GM18951 (cell line): ENCODE measurements around the gene CBFA2T3.

Experiments
- POLR2A ChIP-seq: IDR thresholded peaks from 4 replicates; pipeline ENCODE4 v1.6.1; 2011; ENCODE audit warnings: mild to moderate bottlenecking; ENCODE audit not compliant: insufficient read length, insufficient read depth; ENCODE audit errors: extremely low read depth
- in situ Hi-C: fragments of 300-500 bp; cut with MboI; formaldehyde crosslinking; loops from one replicate; pipeline ENCODE4 v1.12.0; 2022; ENCODE audit warnings: low sequenced_read_pairs, mixed read lengths, inconsistent platforms; ENCODE audit not compliant: unreplicated experiment

The CBFA2T3 gene

GRCh38 chr16:88910284-88911135, 66.5 kb downstream of the CBFA2T3 start:
- in situ Hi-C loops = no loop called here
- TF ChIP-seq POLR2A = no peak

GRCh38 chr16:88909431-88910210, 67.4 kb downstream of the CBFA2T3 start:
- TF ChIP-seq POLR2A = no peak
- in situ Hi-C loops = no loop called here

- in situ Hi-C loops = no loop called here
- no peak for TF ChIP-seq POLR2A
Measured at GRCh38 chr16:88908307-88908706, 68.7 kb downstream of the CBFA2T3 start.

- in situ Hi-C loops = no loop called here
Measured at GRCh38 chr16:88907768-88908167, 69.2 kb downstream of the CBFA2T3 start.

GRCh38 chr16:88906535-88907105, 70.4 kb downstream of the CBFA2T3 start:
- in situ Hi-C loops = no loop called here
- no peak for TF ChIP-seq POLR2A

More at GRCh38 chr16:88907768-88908167, 69.2 kb downstream of the CBFA2T3 start:
- no peak for TF ChIP-seq POLR2A

- TF ChIP-seq POLR2A = no peak
- in situ Hi-C loops = no loop called here
Measured at GRCh38 chr16:88906020-88906419, 71.0 kb downstream of the CBFA2T3 start.

GRCh38 chr16:88905563-88905962, 71.4 kb downstream of the CBFA2T3 start:
- in situ Hi-C loops = no loop called here
- TF ChIP-seq POLR2A = no peak

- no peak for TF ChIP-seq POLR2A
- in situ Hi-C loops = no loop called here
Measured at GRCh38 chr16:88904676-88905365, 72.2 kb downstream of the CBFA2T3 start.

- in situ Hi-C loops = no loop called here
- TF ChIP-seq POLR2A = no peak
Measured at GRCh38 chr16:88903267-88903666, 73.7 kb downstream of the CBFA2T3 start.

- TF ChIP-seq POLR2A = no peak
- in situ Hi-C loops = no loop called here
Measured at GRCh38 chr16:88902744-88903143, 74.3 kb downstream of the CBFA2T3 start.

GRCh38 chr16:88901718-88902337, 75.2 kb downstream of the CBFA2T3 start:
- no peak for TF ChIP-seq POLR2A
- in situ Hi-C loops = no loop called here

GRCh38 chr16:88900662-88901052, 76.3 kb downstream of the CBFA2T3 start:
- in situ Hi-C loops = no loop called here
- no peak for TF ChIP-seq POLR2A
